ENCODE data around the gene MPL. TPM values are rescaled to one million over a fixed set of nuclear protein-coding genes. Genes with fewer than 3 reads are reported as not detected.

MPL gene
- not detected in 2 replicates for total RNA-seq (2014; rRNA removed; shearing (Covaris generic))
- not detected in 2 replicates for polyA plus RNA-seq (2015; cell fraction: cytosol; rRNA removed)
- polyA plus RNA-seq (2015; cell fraction: nucleus; rRNA removed), result not detected in 2 replicates

- in situ Hi-C loops (cut with HindIII; ENCODE audit: low pct_unique_long_range_greater_than_20kb, low sequenced_read_pairs), result no loop called here
- DNase-seq (ENCODE audit: low read depth, low spot score), result no peak
Observed at GRCh38 chr1:43337588-43337987, at the start of gene MPL. TSS of gene MPL (plus strand) at chr1:43337818. CDS start at chr1:43337849, 31 bp downstream.

GRCh38 chr1:43288058-43288784 is 49.4 kb upstream of the MPL start:
- in situ Hi-C loops (cut with HindIII; ENCODE audit: low pct_unique_long_range_greater_than_20kb, low sequenced_read_pairs), result no loop called here
- DNase-seq (ENCODE audit: low read depth, low spot score), result no peak

GRCh38 chr1:43288785-43289706 is 48.6 kb upstream of the MPL start:
- in situ Hi-C loops (cut with HindIII; ENCODE audit: low pct_unique_long_range_greater_than_20kb, low sequenced_read_pairs), result no loop called here
- DNase-seq (ENCODE audit: low read depth, low spot score), result no peak

- no peak for DNase-seq (ENCODE audit: low read depth, low spot score)
- in situ Hi-C loops (cut with HindIII; ENCODE audit: low pct_unique_long_range_greater_than_20kb, low sequenced_read_pairs), result no loop called here
Observed at GRCh38 chr1:43292216-43292615, 45.4 kb upstream of the MPL start.

GRCh38 chr1:43292679-43293078 is 44.9 kb upstream of the MPL start:
- in situ Hi-C loops (cut with HindIII; ENCODE audit: low pct_unique_long_range_greater_than_20kb, low sequenced_read_pairs), result no loop called here
- no peak for DNase-seq (ENCODE audit: low read depth, low spot score)

GRCh38 chr1:43293176-43293575 is 44.4 kb upstream of the MPL start:
- in situ Hi-C loops (cut with HindIII; ENCODE audit: low pct_unique_long_range_greater_than_20kb, low sequenced_read_pairs), result no loop called here
- no peak for DNase-seq (ENCODE audit: low read depth, low spot score)

GRCh38 chr1:43293896-43294760 is 43.5 kb upstream of the MPL start:
- in situ Hi-C loops (cut with HindIII; ENCODE audit: low pct_unique_long_range_greater_than_20kb, low sequenced_read_pairs), result no loop called here
- no peak for DNase-seq (ENCODE audit: low read depth, low spot score)

- in situ Hi-C loops (cut with HindIII; ENCODE audit: low pct_unique_long_range_greater_than_20kb, low sequenced_read_pairs), result no loop called here
- no peak for DNase-seq (ENCODE audit: low read depth, low spot score)
Observed at GRCh38 chr1:43294761-43295160, 42.9 kb upstream of the MPL start.

GRCh38 chr1:43296207-43296606 is 41.4 kb upstream of the MPL start:
- in situ Hi-C loops (cut with HindIII; ENCODE audit: low pct_unique_long_range_greater_than_20kb, low sequenced_read_pairs), result no loop called here
- DNase-seq (ENCODE audit: low read depth, low spot score), result no peak

- no peak for DNase-seq (ENCODE audit: low read depth, low spot score)
- in situ Hi-C loops (cut with HindIII; ENCODE audit: low pct_unique_long_range_greater_than_20kb, low sequenced_read_pairs), result no loop called here
Observed at GRCh38 chr1:43298055-43298454, 39.6 kb upstream of the MPL start.

- in situ Hi-C loops (cut with HindIII; ENCODE audit: low pct_unique_long_range_greater_than_20kb, low sequenced_read_pairs), result no loop called here
- no peak for DNase-seq (ENCODE audit: low read depth, low spot score)
Observed at GRCh38 chr1:43299101-43299500, 38.5 kb upstream of the MPL start.

GRCh38 chr1:43300378-43301094 is 37.1 kb upstream of the MPL start, which contains the start of gene TIE1:
TSS of gene TIE1 (plus strand) at chr1:43300982. CDS start at chr1:43301072, 90 bp downstream.
- DNase-seq (ENCODE audit: low read depth, low spot score), result no peak
- in situ Hi-C loops (cut with HindIII; ENCODE audit: low pct_unique_long_range_greater_than_20kb, low sequenced_read_pairs), result no loop called here

GRCh38 chr1:43302201-43302600 is 35.4 kb upstream of the MPL start:
- in situ Hi-C loops (cut with HindIII; ENCODE audit: low pct_unique_long_range_greater_than_20kb, low sequenced_read_pairs), result no loop called here
- DNase-seq (ENCODE audit: low read depth, low spot score), result peak; percentile 55

GRCh38 chr1:43302721-43303470 is 34.7 kb upstream of the MPL start:
- in situ Hi-C loops (cut with HindIII; ENCODE audit: low pct_unique_long_range_greater_than_20kb, low sequenced_read_pairs), result no loop called here
- DNase-seq (ENCODE audit: low read depth, low spot score), result no peak

- in situ Hi-C loops (cut with HindIII; ENCODE audit: low pct_unique_long_range_greater_than_20kb, low sequenced_read_pairs), result no loop called here
- no peak for DNase-seq (ENCODE audit: low read depth, low spot score)
Observed at GRCh38 chr1:43303471-43304313, 33.9 kb upstream of the MPL start.

- in situ Hi-C loops (cut with HindIII; ENCODE audit: low pct_unique_long_range_greater_than_20kb, low sequenced_read_pairs), result no loop called here
- no peak for DNase-seq (ENCODE audit: low read depth, low spot score)
Observed at GRCh38 chr1:43304314-43304681, 33.3 kb upstream of the MPL start.

Measured in SK-MEL-5 (cell line).